Parathyroid adenoma (tissue), 2 donors: ENCODE results near the gene ARGFX.
A peak's percentile ranks its signal among the peaks of the same experiment; 100 is the strongest.

Source experiments
- H2AFZ ChIP-seq: fragments of 300-600 bp; sonication (generic); one replicate; pipeline ENCODE4 v1.7.0; 2017; ENCODE audit warnings: antibody characterized with exemption, mild to moderate bottlenecking
- H3K27ac ChIP-seq: fragments of 300-600 bp; sonication (generic); one replicate; pipeline ENCODE4 v1.7.0; 2017
- H3K27me3 ChIP-seq: fragments of 300-600 bp; sonication (generic); one replicate; pipeline ENCODE4 v1.7.0; 2017; ENCODE audit warnings: low read length; ENCODE audit not compliant: control insufficient read depth, insufficient read depth
- H3K36me3 ChIP-seq: fragments of 300-600 bp; sonication (generic); one replicate; pipeline ENCODE4 v1.7.0; 2017; ENCODE audit warnings: low read length; ENCODE audit not compliant: control insufficient read depth, insufficient read depth
- H3K4me1 ChIP-seq: fragments of 300-600 bp; sonication (generic); one replicate; pipeline ENCODE4 v1.7.0; 2017; ENCODE audit warnings: control low read depth
- H3K4me2 ChIP-seq: fragments of 300-600 bp; sonication (generic); one replicate; pipeline ENCODE4 v1.7.0; 2017; ENCODE audit warnings: low read length
- H3K4me3 ChIP-seq: fragments of 300-600 bp; sonication (generic); one replicate; pipeline ENCODE4 v1.7.0; 2017; ENCODE audit warnings: low read depth, low read length
- H3K79me2 ChIP-seq: fragments of 300-600 bp; sonication (generic); one replicate; pipeline ENCODE4 v1.7.0; 2017; ENCODE audit warnings: control low read depth
- H3K9ac ChIP-seq: fragments of 300-600 bp; sonication (generic); one replicate; pipeline ENCODE4 v1.7.0; 2017; ENCODE audit warnings: mild to moderate bottlenecking
- H3K9me3 ChIP-seq: fragments of 300-600 bp; sonication (generic); one replicate; pipeline ENCODE4 v1.7.0; 2017; ENCODE audit warnings: low read length; ENCODE audit not compliant: control insufficient read depth
- TF ChIP-seq, protein P1 (sequence below): fragments of 300-600 bp; sonication (generic); IDR thresholded peaks from one replicate; pipeline ENCODE4 v1.7.0; 2017; ENCODE audit warnings: antibody characterized with exemption, mild to moderate bottlenecking
- donor health status: primary hyperparathyroidism.

ARGFX gene

DNA sequence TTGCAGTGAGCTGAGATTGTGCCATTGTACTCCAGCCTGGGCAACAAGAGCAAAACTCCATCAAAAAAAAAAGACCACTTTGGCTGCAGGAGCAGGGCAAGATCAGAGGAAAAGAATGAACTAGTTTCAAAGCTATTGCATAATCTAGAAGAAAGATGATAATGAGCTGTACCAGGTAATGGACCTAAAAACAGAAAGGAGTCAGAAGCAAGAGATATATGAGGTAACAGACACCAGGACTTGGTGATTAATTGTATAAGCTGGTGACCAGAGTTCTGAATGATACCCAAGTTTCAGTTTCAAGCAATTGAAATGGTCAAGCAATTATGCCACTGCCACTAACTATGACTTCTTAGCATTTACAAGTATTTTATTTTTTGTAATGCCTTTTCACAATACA, 24.8 kb upstream of the ARGFX start:
- H3K9me3 ChIP-seq, result no peaks in the 10 kb centered on the region
- H3K79me2 ChIP-seq, result no peaks in the 10 kb centered on the region
- H3K4me2 ChIP-seq, result no peak overlapping the region
- no peak overlapping the region for H3K4me3 ChIP-seq
- H3K27ac ChIP-seq, result no peak overlapping the region
- no peaks in the 10 kb centered on the region for H3K27me3 ChIP-seq
- H2AFZ ChIP-seq, result no peak overlapping the region
- H3K36me3 ChIP-seq, result no peaks in the 10 kb centered on the region
- H3K4me1 ChIP-seq, result no peaks in the 10 kb centered on the region
- TF ChIP-seq, protein P1, sequence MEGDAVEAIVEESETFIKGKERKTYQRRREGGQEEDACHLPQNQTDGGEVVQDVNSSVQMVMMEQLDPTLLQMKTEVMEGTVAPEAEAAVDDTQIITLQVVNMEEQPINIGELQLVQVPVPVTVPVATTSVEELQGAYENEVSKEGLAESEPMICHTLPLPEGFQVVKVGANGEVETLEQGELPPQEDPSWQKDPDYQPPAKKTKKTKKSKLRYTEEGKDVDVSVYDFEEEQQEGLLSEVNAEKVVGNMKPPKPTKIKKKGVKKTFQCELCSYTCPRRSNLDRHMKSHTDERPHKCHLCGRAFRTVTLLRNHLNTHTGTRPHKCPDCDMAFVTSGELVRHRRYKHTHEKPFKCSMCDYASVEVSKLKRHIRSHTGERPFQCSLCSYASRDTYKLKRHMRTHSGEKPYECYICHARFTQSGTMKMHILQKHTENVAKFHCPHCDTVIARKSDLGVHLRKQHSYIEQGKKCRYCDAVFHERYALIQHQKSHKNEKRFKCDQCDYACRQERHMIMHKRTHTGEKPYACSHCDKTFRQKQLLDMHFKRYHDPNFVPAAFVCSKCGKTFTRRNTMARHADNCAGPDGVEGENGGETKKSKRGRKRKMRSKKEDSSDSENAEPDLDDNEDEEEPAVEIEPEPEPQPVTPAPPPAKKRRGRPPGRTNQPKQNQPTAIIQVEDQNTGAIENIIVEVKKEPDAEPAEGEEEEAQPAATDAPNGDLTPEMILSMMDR, result no peak
- no peak overlapping the region for H3K9ac ChIP-seq

DNA sequence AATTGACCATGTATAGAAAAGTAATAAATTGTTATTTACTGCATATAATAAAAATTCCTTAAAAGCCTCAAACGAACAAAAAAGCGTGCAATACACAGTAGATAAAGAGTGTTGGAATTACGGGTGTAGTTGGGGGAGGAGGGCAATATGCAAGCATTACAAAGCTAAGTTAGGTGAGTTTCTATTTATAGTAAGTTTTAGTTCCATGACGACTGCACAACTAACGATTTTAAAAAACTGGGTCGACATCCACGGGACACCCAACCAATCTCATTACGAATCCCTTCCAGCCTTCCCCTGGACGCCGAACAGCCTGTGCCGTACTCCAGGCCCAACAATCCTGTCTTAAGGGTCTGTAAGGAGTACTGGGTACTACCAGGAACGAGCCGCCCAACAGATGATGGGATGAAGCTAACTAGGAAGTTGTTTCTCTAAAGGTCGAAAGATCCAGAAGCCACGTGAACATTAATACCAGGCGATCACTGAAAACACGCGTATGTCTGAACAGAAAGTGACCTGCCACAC, 22.6 kb upstream of the ARGFX start:
- TF ChIP-seq, protein P1, result no peak
- H3K9ac ChIP-seq, result no peak overlapping the region
- H3K27ac ChIP-seq, result no peak overlapping the region
- H3K4me3 ChIP-seq, result no peak overlapping the region
- H3K36me3 ChIP-seq, result no peaks in the 10 kb centered on the region
- H3K9me3 ChIP-seq, result no peaks in the 10 kb centered on the region
- no peaks in the 10 kb centered on the region for H3K4me1 ChIP-seq
- no peaks in the 10 kb centered on the region for H3K79me2 ChIP-seq
- H2AFZ ChIP-seq, result peak overlapping the region; percentile 99
- peak overlapping the region; percentile 96 for H3K4me2 ChIP-seq
- no peaks in the 10 kb centered on the region for H3K27me3 ChIP-seq

DNA sequence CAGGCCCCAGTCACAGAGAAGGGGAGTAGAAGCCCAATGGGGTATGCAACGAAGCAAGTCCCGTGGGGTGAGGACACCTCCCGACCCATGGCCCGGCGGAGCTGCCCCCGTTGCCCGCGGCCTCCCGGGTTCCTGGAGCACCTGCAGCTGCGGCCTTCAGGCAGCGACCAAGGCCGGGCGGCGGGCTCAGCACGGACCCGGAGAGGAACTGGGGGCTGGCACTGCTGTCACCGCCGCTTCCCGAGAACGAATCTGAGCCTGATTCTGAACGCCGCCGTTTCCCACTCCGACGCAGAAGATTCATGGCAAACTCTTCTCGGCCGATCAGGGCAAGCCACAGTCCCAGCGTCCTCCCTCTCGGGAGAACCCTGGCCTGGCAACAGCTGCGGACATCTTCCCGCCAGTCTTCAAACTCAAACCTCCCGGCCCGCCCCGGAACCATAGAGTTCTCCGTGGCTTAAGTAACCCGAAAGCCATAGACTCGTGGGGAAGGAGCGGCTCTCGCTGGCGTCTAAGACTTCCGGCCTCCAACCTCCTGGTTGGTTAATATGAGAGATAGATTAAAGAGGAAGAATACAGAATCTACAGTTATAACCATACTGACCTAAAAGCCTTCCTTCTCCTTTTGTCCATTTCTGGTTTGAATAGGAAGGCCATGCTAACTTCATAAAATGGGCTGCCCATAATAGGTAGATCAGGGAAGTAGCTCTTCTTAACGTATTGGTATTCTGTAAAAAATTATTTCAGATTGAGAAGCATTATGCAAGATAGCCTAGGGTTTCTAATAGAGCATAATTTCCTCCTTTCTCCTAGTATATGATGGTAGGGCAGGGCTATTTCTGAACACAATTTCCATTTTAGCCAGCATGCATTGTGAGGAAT, 21.9 kb upstream of the ARGFX start, which contains the start of gene POLQ:
Gene POLQ (minus strand): TSS at position 415 of the 882 bp plus-strand sequence. CDS start 111 bp downstream, at position 304.
- Histone ChIP-seq H3K27me3 (no peaks in the 10 kb centered on the region), H3K36me3 (no peaks in the 10 kb centered on the region), H3K27ac (peak within 1 kb of the TSS; percentile 82), H3K9me3 (no peaks in the 10 kb centered on the region), H3K4me1 (no peaks in the 10 kb centered on the region), H3K4me3 (peak within 1 kb of the TSS; percentile 75), H3K9ac (peak within 1 kb of the TSS; percentile 31), H2AFZ (peak within 1 kb of the TSS; percentile 99), H3K79me2 (no peaks in the 10 kb centered on the region), H3K4me2 (peak within 1 kb of the TSS; percentile 96)
- TF ChIP-seq, protein P1, result no peak

DNA sequence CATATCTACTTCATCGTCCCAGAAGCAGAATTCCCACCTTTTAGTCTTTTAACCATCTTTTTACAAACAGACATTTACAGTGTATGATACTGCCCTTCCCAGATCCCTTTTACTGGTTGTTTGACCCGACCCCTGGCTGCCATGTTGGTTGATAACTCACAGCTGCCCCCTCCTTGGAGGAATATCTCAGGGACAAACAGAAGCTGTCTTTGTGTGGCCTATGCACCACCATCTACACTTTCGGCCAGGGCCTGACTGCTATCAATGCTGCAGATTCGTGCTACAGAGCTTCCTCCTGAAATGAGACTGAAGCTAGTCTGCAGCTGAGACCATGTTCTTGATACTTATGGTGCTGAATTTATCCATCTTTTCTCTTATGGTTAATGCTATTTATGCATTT, 15.4 kb upstream of the ARGFX start:
- Histone ChIP-seq H3K27ac (no peak overlapping the region), H3K36me3 (no peaks in the 10 kb centered on the region), H3K9me3 (no peaks in the 10 kb centered on the region), H3K27me3 (no peaks in the 10 kb centered on the region), H3K9ac (no peak overlapping the region), H3K4me2 (no peak overlapping the region), H3K4me1 (no peaks in the 10 kb centered on the region), H3K4me3 (no peak overlapping the region), H3K79me2 (no peaks in the 10 kb centered on the region), H2AFZ (peak overlapping the region; percentile 25)
- TF ChIP-seq, protein P1, result no peak
